B cell (primary cell): ENCODE measurements around the gene DNAI2. TPM values are rescaled to one million over a fixed set of nuclear protein-coding genes. Genes with fewer than 3 reads are reported as not detected.
"Not testable (repeated sequence)": the region's sequence is repeated elsewhere in the genome, so short reads cannot be mapped to it uniquely, and the experiment has no call there.

Experiments
- ATAC-seq: fragments of 200-7000 bp; cut with Tn5 transposase; one replicate; pipeline ENCODE4 v1.10.0; 2021; ENCODE audit warnings: low read depth, mild to moderate bottlenecking, moderate number of reproducible peaks, moderate library complexity
- CTCF ChIA-PET: fragments of 350-600 bp; sonication (Branson Sonifier 250); formaldehyde crosslinking; loops from one replicate; lab custom pipeline; 2021; ENCODE audit warnings: antibody characterized with exemption, inconsistent platforms; lab: Charles Lee
- POLR2A ChIA-PET: fragments of 350-600 bp; sonication (Branson Sonifier 250); formaldehyde crosslinking; loops from one replicate; lab custom pipeline; 2021; ENCODE audit warnings: antibody characterized with exemption; lab: Charles Lee
- DNase-seq: peaks from one replicate; pipeline ENCODE4 v3.0.0; 2013
- H2AFZ ChIP-seq: 2 replicates; pipeline ENCODE4 v1.6.1; 2012; ENCODE audit warnings: mild to moderate bottlenecking, low read depth, low read length; ENCODE audit not compliant: insufficient read depth, poor library complexity, severe bottlenecking
- H3K27ac ChIP-seq, 2 donors: 1 replicate in 1 of 2; 2 replicates in 1 of 2; pipeline ENCODE4 v1.5.1; 2012 to 2013; ENCODE audit warnings: low read length in 2 of 2, mild to moderate bottlenecking in 2 of 2, moderate library complexity in 1 of 2
- H3K27me3 ChIP-seq, 4 experiments: fragments of 200-600 bp in 1 of 4; sonication (generic) in 1 of 4; replicated peaks in 1 of 4; 1 replicate in 2 of 4; 2 replicates in 2 of 4; pipeline versions ENCODE4 v1.6.1 to v1.7.0; 2013 to 2016; ENCODE audit warnings: low read length in 3 of 4, mild to moderate bottlenecking in 2 of 4, mixed read lengths in 1 of 4, moderate library complexity in 1 of 4; ENCODE audit not compliant: insufficient read depth in 4 of 4, control insufficient read depth in 3 of 4; ENCODE audit errors: control extremely low read depth in 1 of 4
- H3K36me3 ChIP-seq, 2 experiments: replicated peaks in 1 of 2; 1 replicate in 1 of 2; 2 replicates in 1 of 2; pipeline versions ENCODE4 v1.6.1 to v1.7.1; 2013; ENCODE audit warnings: low read length in 1 of 2; ENCODE audit not compliant: insufficient read depth in 2 of 2, control insufficient read depth in 1 of 2; ENCODE audit errors: control extremely low read depth in 1 of 2, extremely low read depth in 1 of 2
- H3K4me1 ChIP-seq, 2 donors: fragments of 200-600 bp in 1 of 2; sonication (generic) in 1 of 2; 1 replicate in 1 of 2; 2 replicates in 1 of 2; pipeline versions ENCODE4 v1.5.1 to v1.6.1; 2013 to 2017; ENCODE audit warnings: low read length in 2 of 2; ENCODE audit not compliant: control insufficient read depth in 2 of 2, insufficient read depth in 2 of 2
- H3K4me2 ChIP-seq: replicated peaks from 2 replicates; pipeline ENCODE3; 2012; ENCODE audit warnings: mild to moderate bottlenecking, low read depth, low read length; ENCODE audit not compliant: poor library complexity, severe bottlenecking
- H3K4me3 ChIP-seq, 5 experiments: fragments of 200-600 bp in 1 of 5; sonication (generic) in 1 of 5; 1 replicate in 3 of 5; 2 replicates in 2 of 5; pipeline versions ENCODE4 v1.5.1 to v1.7.0; 2011 to 2016; ENCODE audit warnings: low read length in 4 of 5, mild to moderate bottlenecking in 4 of 5, low read depth in 2 of 5, control low read depth in 1 of 5, moderate library complexity in 1 of 5; ENCODE audit not compliant: insufficient read depth in 1 of 5; ENCODE audit errors: control extremely low read depth in 1 of 5, extremely low read depth in 1 of 5
- H3K79me2 ChIP-seq: fragments of 200-600 bp; sonication (generic); one replicate; pipeline ENCODE4 v1.6.0; 2016; ENCODE audit warnings: low read length; ENCODE audit not compliant: control insufficient read depth, insufficient read depth
- H3K9ac ChIP-seq: fragments of 200-600 bp; sonication (generic); 2 replicates; pipeline ENCODE4 v1.6.1; 2017; ENCODE audit warnings: mild to moderate bottlenecking, low read length, moderate library complexity
- H3K9me3 ChIP-seq, 3 donors: one replicate each; pipeline versions ENCODE4 v1.6.1 to v1.7.1; 2013; ENCODE audit warnings: low read length in 2 of 3; ENCODE audit not compliant: control insufficient read depth in 2 of 3, insufficient read depth in 1 of 3; ENCODE audit errors: control extremely low read depth in 1 of 3
- H4K20me1 ChIP-seq: 2 replicates; pipeline ENCODE4 v1.6.0; 2012; ENCODE audit warnings: mild to moderate bottlenecking, low read length; ENCODE audit not compliant: insufficient read depth, control insufficient read depth, poor library complexity, severe bottlenecking
- H3K27ac Mint-ChIP-seq: one replicate; pipeline ENCODE4 v1.8.0; 2021; ENCODE audit warnings: mixed read lengths
- H3K27me3 Mint-ChIP-seq: one replicate; pipeline ENCODE4 v1.8.0; 2021; ENCODE audit warnings: mixed read lengths
- H3K4me1 Mint-ChIP-seq: one replicate; pipeline ENCODE4 v1.8.0; 2021; ENCODE audit warnings: mixed read lengths
- H3K4me3 Mint-ChIP-seq: one replicate; pipeline ENCODE4 v1.8.0; 2021; ENCODE audit warnings: mixed read lengths
- H3K9me3 Mint-ChIP-seq: one replicate; pipeline ENCODE4 v1.8.0; 2022; ENCODE audit warnings: mixed read lengths; ENCODE audit not compliant: insufficient read depth
- EZH2 ChIP-seq: IDR thresholded peaks from 2 replicates; pipeline ENCODE4 v1.6.1; 2012; ENCODE audit warnings: borderline replicate concordance, low read depth, mild to moderate bottlenecking, moderate library complexity, low read length; ENCODE audit not compliant: insufficient read depth, poor library complexity, severe bottlenecking
- WGBS: methylation state at CpG from one replicate; pipeline ENCODE4 v1.1.5; 2013; ENCODE audit warnings: missing lambda C conversion rate; ENCODE audit not compliant: insufficient coverage; 5-methylcytosine and 5-hydroxymethylcytosine counted together
- intact Hi-C: fragments of 100-400 bp; cut with micrococcal nuclease; formaldehyde crosslinking; loops from one replicate; pipeline ENCODE4 v1.10.0; 2022
- polyA plus RNA-seq: library from polyadenylated mRNA; depleted of rRNA; stranded (reverse); fragments of >200 nt; gene quantifications from 2 replicates; pipeline ENCODE4 v1.2.3, GENCODE V29; 2012
- total RNA-seq, 2 donors: library from RNA; stranded (reverse); fragments of 120-200 nt in 1 of 2; gene quantifications; 1 replicate in 1 of 2; 2 replicates in 1 of 2; pipeline versions ENCODE4 v1.2.3 to v1.2.4, GENCODE V29; 2013 to 2022
- TF ChIP-seq, protein P1 (sequence below): fragments of 200-600 bp; IDR thresholded peaks from one replicate; pipeline ENCODE4 v1.8.0; 2022; ENCODE audit warnings: antibody characterized with exemption, mild to moderate bottlenecking

DNAI2 gene
- total and polyA plus RNA-seq, 2 donors (not counting 1 experiment from before 2014, with no cell fraction given) = not detected

DNA sequence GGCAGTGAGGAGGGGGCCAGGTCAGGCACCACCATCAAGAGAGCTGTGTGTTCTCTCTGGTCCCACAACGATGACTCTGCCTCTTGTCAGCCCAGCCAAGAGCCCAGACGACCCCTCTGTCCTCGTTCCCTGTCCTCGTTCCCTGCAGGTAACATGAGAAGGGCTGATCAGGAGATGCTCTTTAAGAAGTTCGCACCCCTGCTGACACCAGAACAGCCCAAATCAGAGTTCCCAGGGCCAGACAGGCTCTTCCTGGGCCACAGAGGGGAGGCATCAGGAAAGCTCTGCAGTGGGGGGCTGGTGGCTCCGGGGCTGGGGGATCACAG is 13.5 kb upstream of the DNAI2 start:
- Histone ChIP-seq H3K9ac (no peak overlapping the region), H3K4me3 (no peak overlapping the region), H3K27ac (no peak overlapping the region), H3K4me1 (no peaks in the 10 kb centered on the region), H3K27me3 (no peaks in the 10 kb centered on the region), H4K20me1 (no peaks in the 10 kb centered on the region), H2AFZ (no peak overlapping the region), H3K36me3 (no peaks in the 10 kb centered on the region), H3K79me2 (no peaks in the 10 kb centered on the region), H3K9me3 (no peaks in the 10 kb centered on the region), H3K4me2 (no peak overlapping the region)
- DNase-seq = no peak
- ATAC-seq = no peak
- CTCF ChIA-PET = no interaction called here
- Mint-ChIP-seq H3K4me3 (no peak overlapping the region), H3K27me3 (no peaks in the 10 kb centered on the region), H3K27ac (no peak overlapping the region), H3K9me3 (no peaks in the 10 kb centered on the region), H3K4me1 (no peaks in the 10 kb centered on the region)
- WGBS = 90% methylated on average over 5 of the region's 6 CpGs
- no peak for TF ChIP-seq EZH2
- TF ChIP-seq, protein P1, sequence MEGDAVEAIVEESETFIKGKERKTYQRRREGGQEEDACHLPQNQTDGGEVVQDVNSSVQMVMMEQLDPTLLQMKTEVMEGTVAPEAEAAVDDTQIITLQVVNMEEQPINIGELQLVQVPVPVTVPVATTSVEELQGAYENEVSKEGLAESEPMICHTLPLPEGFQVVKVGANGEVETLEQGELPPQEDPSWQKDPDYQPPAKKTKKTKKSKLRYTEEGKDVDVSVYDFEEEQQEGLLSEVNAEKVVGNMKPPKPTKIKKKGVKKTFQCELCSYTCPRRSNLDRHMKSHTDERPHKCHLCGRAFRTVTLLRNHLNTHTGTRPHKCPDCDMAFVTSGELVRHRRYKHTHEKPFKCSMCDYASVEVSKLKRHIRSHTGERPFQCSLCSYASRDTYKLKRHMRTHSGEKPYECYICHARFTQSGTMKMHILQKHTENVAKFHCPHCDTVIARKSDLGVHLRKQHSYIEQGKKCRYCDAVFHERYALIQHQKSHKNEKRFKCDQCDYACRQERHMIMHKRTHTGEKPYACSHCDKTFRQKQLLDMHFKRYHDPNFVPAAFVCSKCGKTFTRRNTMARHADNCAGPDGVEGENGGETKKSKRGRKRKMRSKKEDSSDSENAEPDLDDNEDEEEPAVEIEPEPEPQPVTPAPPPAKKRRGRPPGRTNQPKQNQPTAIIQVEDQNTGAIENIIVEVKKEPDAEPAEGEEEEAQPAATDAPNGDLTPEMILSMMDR = no peak
- POLR2A ChIA-PET = no interaction called here
- intact Hi-C loops = no loop called here

DNA sequence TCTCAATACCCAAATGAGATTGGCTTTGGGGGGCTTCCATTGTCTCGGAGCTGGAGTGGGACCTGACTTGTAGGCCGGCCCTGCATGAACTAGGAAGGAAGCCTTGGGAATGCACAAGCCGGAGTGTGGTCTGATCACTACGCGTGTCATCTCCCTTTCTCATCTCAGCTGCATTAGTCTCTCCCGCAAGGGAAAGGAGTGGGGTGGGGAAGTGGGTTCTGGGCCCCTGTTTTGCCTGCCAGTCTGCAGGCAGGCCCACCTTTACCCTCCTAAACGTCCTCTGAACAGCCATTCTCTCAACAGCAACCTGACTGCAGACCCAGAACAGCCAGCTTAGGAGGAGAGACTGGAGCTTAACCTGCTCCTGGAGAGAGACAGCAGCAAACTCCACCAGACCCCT is 11.4 kb upstream of the DNAI2 start:
- peaks cover 10% of the 10 kb centered on the region for H3K27me3 Mint-ChIP-seq
- POLR2A ChIA-PET = no interaction called here
- WGBS = 95% methylated on average over 4 of the region's 7 CpGs

DNA sequence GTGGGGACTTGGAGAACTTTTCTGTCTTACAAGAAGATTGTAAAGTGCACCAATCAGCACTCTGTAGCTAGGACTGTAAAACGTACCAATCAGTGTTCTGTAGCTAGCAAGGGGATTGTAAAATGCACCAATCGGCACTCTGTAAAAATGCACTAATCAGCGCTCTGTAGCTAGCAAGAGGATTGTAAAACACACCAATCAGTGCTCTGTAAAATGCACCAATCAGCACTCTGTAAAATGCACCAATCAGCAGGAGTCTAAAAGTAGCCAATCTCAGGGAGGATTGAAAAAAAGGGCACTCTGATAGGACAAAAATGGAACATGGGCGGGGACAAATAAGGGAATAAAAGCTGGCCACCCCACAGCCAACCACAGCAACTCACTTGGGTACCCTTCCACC is 7.0 kb upstream of the DNAI2 start:
- POLR2A ChIA-PET, H3K4me1 Mint-ChIP-seq, intact Hi-C loops, H3K9me3 Mint-ChIP-seq, H2AFZ ChIP-seq, H3K27ac Mint-ChIP-seq, H3K9ac ChIP-seq, H3K27me3 ChIP-seq, H3K4me3 ChIP-seq, H3K4me3 Mint-ChIP-seq, H3K79me2 ChIP-seq, H3K4me1 ChIP-seq, H3K27ac ChIP-seq, H4K20me1 ChIP-seq, DNase-seq, CTCF ChIA-PET, H3K4me2 ChIP-seq, H3K36me3 ChIP-seq, ATAC-seq, H3K9me3 ChIP-seq: not testable (repeated sequence)
- peaks cover 24% of the 10 kb centered on the region for H3K27me3 Mint-ChIP-seq
- WGBS = 100% methylated on average over 1 of the region's 4 CpGs

More for the DNA sequence above, 11.4 kb upstream of the DNAI2 start:
- DNase-seq (no peak), ATAC-seq (no peak)
- Histone ChIP-seq H3K27me3 (no peaks in the 10 kb centered on the region), H2AFZ (no peak overlapping the region), H3K36me3 (no peaks in the 10 kb centered on the region), H3K4me3 (no peak overlapping the region), H3K27ac (no peak overlapping the region), H3K79me2 (no peaks in the 10 kb centered on the region), H3K4me1 (no peaks in the 10 kb centered on the region), H4K20me1 (no peaks in the 10 kb centered on the region), H3K9me3 (no peaks in the 10 kb centered on the region), H3K9ac (no peak overlapping the region), H3K4me2 (no peak overlapping the region)
- no peak overlapping the region for H3K4me3 Mint-ChIP-seq
- no peaks in the 10 kb centered on the region for H3K9me3 Mint-ChIP-seq
- H3K27ac Mint-ChIP-seq = no peak overlapping the region
- TF ChIP-seq, protein P1 = no peak
- no peak for TF ChIP-seq EZH2
- CTCF ChIA-PET = no interaction called here
- intact Hi-C loops = no loop called here
- no peaks in the 10 kb centered on the region for H3K4me1 Mint-ChIP-seq
